Neural progenitor cell (in vitro differentiated cells): Measurements from ENCODE around the gene RNASE2.

Source experiments
- EZH2 ChIP-seq: fragments of 200-600 bp; sonication (generic); IDR thresholded peaks from 2 replicates; pipeline ENCODE4 v1.6.1; 2017; ENCODE audit warnings: antibody characterized with exemption, mild to moderate bottlenecking, moderate library complexity
- TF ChIP-seq, protein P1 (sequence below): fragments of 200-600 bp; sonication (generic); IDR thresholded peaks from 2 replicates; pipeline ENCODE4 v1.5.1; 2017; ENCODE audit warnings: antibody characterized with exemption, mild to moderate bottlenecking

GRCh38 chr14:20997115-20997514 lies 41.8 kb downstream of the RNASE2 start:
- TF ChIP-seq, protein P1, sequence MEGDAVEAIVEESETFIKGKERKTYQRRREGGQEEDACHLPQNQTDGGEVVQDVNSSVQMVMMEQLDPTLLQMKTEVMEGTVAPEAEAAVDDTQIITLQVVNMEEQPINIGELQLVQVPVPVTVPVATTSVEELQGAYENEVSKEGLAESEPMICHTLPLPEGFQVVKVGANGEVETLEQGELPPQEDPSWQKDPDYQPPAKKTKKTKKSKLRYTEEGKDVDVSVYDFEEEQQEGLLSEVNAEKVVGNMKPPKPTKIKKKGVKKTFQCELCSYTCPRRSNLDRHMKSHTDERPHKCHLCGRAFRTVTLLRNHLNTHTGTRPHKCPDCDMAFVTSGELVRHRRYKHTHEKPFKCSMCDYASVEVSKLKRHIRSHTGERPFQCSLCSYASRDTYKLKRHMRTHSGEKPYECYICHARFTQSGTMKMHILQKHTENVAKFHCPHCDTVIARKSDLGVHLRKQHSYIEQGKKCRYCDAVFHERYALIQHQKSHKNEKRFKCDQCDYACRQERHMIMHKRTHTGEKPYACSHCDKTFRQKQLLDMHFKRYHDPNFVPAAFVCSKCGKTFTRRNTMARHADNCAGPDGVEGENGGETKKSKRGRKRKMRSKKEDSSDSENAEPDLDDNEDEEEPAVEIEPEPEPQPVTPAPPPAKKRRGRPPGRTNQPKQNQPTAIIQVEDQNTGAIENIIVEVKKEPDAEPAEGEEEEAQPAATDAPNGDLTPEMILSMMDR = no peak
- TF ChIP-seq EZH2 = no peak
